Vagina (tissue), 2 donors: ENCODE data around the gene TGFA. TPM values are rescaled to one million over a fixed set of nuclear protein-coding genes. Genes with fewer than 3 reads are reported as not detected.

Experiments used
- DNase-seq, 2 donors: peaks; one replicate each; pipeline ENCODE4 v3.0.0-alpha.2; 2017; ENCODE audit errors: extremely low spot score in 2 of 2
- H3K27ac ChIP-seq: fragments of 200-600 bp; sonication (generic); one replicate; pipeline ENCODE4 v1.5.1; 2019
- H3K27me3 ChIP-seq: fragments of 200-600 bp; sonication (generic); one replicate; pipeline ENCODE4 v1.5.1; 2019
- H3K36me3 ChIP-seq, 2 donors: fragments of 200-600 bp; sonication (generic); one replicate each; pipeline ENCODE4 v1.5.1; 2017 to 2019
- H3K4me1 ChIP-seq: fragments of 200-600 bp; sonication (generic); one replicate; pipeline ENCODE4 v1.5.1; 2019
- H3K4me3 ChIP-seq, 2 donors: fragments of 200-600 bp; sonication (generic); 1 replicate in 1 of 2; 2 replicates in 1 of 2; pipeline ENCODE4 v1.5.1; 2016 to 2019
- H3K9me3 ChIP-seq: fragments of 200-600 bp; sonication (generic); one replicate; pipeline ENCODE4 v1.5.1; 2019
- POLR2A ChIP-seq, 2 donors: fragments of 450-650 bp; IDR thresholded peaks; one replicate each; pipeline ENCODE4 v1.6.1; 2017; ENCODE audit warnings: antibody characterized with exemption in 2 of 2, mild to moderate bottlenecking in 2 of 2, moderate library complexity in 2 of 2
- POLR2AphosphoS5 ChIP-seq, 2 donors: sonication (generic); formaldehyde crosslinking; IDR thresholded peaks; one replicate each; pipeline ENCODE4 v1.9.0; 2017; ENCODE audit warnings: antibody characterized with exemption in 2 of 2, mild to moderate bottlenecking in 2 of 2, low read depth in 1 of 2; ENCODE audit not compliant: insufficient read depth in 1 of 2
- intact Hi-C: fragments of 100-400 bp; cut with DNase I; formaldehyde crosslinking; loops from one replicate; pipeline ENCODE4 v1.15.1; 2023
- total RNA-seq: library from RNA; depleted of rRNA; stranded (reverse); fragments of >200 nt; gene quantifications from one replicate; pipeline ENCODE4 v1.2.3, GENCODE V29; 2016
- TF ChIP-seq, protein P1 (sequence below), 3 experiments: fragments of 450-650 bp in 2 of 3; fragments of 200-600 bp in 1 of 3; sonication (generic) in 1 of 3; IDR thresholded peaks; one replicate each; pipeline ENCODE4 v1.5.1; 2017 to 2019; ENCODE audit warnings: antibody characterized with exemption in 3 of 3, mild to moderate bottlenecking in 2 of 3, moderate library complexity in 2 of 3

Gene TGFA
- total RNA-seq, 1 donor from 2014 or later, result 27.7 TPM

DNA sequence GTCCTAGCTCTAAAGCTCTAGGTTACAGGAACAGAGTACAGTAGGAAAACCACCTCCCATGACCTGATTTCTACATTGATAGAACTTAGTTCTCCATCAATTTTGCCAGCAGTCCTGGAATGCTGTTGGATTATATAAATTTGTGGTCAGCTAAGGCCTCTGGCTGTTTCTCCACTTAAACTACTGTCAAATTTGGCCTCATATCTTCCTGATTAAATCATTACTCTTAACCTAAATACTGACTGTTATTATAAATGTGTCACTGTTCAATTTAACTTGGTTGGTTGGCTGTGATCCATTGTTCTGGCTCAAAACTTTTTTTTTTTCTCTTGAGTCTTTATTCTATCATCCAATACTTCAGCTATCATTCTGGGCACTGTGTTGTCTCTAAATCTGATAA, 71.2 kb downstream of the TGFA start:
- H3K27me3 ChIP-seq, result no peaks in the 10 kb centered on the region
- no peak overlapping the region for H3K4me3 ChIP-seq
- DNase-seq, result no peak
- intact Hi-C loops, result no loop called here
- H3K27ac ChIP-seq, result no peak overlapping the region
- H3K36me3 ChIP-seq, result no peaks in the 10 kb centered on the region
- H3K9me3 ChIP-seq, result no peaks in the 10 kb centered on the region
- no peaks in the 10 kb centered on the region for H3K4me1 ChIP-seq
- no peak for TF ChIP-seq POLR2A (IDR thresholded peaks at IDR 0.05)
- TF ChIP-seq, protein P1, sequence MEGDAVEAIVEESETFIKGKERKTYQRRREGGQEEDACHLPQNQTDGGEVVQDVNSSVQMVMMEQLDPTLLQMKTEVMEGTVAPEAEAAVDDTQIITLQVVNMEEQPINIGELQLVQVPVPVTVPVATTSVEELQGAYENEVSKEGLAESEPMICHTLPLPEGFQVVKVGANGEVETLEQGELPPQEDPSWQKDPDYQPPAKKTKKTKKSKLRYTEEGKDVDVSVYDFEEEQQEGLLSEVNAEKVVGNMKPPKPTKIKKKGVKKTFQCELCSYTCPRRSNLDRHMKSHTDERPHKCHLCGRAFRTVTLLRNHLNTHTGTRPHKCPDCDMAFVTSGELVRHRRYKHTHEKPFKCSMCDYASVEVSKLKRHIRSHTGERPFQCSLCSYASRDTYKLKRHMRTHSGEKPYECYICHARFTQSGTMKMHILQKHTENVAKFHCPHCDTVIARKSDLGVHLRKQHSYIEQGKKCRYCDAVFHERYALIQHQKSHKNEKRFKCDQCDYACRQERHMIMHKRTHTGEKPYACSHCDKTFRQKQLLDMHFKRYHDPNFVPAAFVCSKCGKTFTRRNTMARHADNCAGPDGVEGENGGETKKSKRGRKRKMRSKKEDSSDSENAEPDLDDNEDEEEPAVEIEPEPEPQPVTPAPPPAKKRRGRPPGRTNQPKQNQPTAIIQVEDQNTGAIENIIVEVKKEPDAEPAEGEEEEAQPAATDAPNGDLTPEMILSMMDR (IDR thresholded peaks at IDR 0.05), result no peak
- TF ChIP-seq POLR2AphosphoS5 (IDR thresholded peaks at IDR 0.05; ENCODE audit: insufficient read depth in 1 of 2, low read depth in 1 of 2), result no peak

DNA sequence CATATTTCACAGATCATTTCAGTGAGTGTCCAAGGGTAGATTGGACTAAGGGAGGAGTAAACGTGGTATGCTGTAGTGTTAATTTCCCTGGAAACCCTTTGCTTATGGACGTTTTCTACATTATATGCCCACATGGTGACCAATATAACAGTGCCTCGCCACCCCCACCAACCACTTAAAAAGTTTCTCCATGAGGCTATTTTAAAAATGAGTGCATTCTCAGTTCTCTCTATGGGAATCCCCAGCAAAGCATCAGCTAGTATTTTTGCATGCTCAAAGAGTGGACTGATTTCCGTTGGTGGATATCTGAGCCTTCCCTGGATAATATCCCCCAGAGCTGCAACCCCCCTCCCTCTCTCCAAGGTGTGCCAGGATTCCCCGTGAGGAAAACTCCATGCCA, 73.2 kb downstream of the TGFA start:
- no peaks in the 10 kb centered on the region for H3K36me3 ChIP-seq

DNA sequence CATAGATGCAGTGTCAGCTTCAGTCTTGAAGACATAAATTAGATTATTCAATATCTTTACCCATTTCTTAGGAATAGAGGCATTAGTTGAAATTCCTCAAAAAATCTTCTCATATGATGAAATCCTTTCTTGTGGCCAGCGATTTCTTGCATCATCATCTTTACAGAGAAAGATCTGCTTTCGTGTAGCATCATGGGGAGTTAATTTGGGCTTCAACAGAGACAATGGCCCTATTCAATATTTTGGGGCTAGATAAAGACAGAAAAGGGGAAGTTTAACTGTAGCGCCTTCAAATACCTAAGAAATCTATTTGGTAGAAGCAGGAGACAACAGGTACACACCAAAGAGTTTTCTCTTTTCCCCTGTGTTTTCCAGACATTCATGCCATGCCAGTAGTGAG, 73.8 kb downstream of the TGFA start:
- intact Hi-C loops, result no loop called here
- no peak for DNase-seq

More for the DNA sequence above, 73.2 kb downstream of the TGFA start:
- Histone ChIP-seq H3K27me3 (no peaks in the 10 kb centered on the region), H3K9me3 (no peaks in the 10 kb centered on the region), H3K4me1 (no peaks in the 10 kb centered on the region), H3K4me3 (no peak overlapping the region), H3K27ac (no peak overlapping the region)
- TF ChIP-seq, protein P1 (IDR thresholded peaks at IDR 0.05), result no peak
- no peak for TF ChIP-seq POLR2AphosphoS5 (IDR thresholded peaks at IDR 0.05; ENCODE audit: insufficient read depth in 1 of 2, low read depth in 1 of 2)
- no peak for TF ChIP-seq POLR2A (IDR thresholded peaks at IDR 0.05)
- intact Hi-C loops, result no loop called here
- DNase-seq, result no peak

DNA sequence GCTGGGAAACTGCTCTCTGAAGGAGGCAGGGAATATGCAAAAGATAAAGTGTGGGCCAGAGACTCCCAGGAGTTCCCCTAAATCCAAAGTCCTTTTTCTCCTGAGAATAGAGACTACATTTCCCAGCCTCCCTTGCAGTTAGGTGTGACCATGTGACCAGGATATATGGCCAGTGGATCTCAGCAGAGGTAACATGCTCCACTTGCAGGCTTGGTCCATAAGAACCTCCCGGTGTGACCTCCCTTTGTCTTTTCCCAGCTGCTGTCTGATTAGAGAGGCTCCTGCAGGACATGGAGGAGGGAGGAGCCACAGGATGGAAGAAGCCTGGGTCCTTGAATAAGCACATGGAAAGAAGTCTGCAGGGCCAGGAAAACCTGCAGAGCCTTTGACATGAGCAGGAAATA, 76.2 kb downstream of the TGFA start:
- peak in 1 of 2 donors; percentile 25 for DNase-seq
- H3K27ac ChIP-seq, result no peak overlapping the region
- no peaks in the 10 kb centered on the region for H3K27me3 ChIP-seq
- H3K9me3 ChIP-seq, result no peaks in the 10 kb centered on the region
- no peaks in the 10 kb centered on the region for H3K36me3 ChIP-seq
- no peaks in the 10 kb centered on the region for H3K4me1 ChIP-seq
- intact Hi-C loops, result no loop called here
- TF ChIP-seq POLR2A (IDR thresholded peaks at IDR 0.05), result no peak
- TF ChIP-seq POLR2AphosphoS5 (IDR thresholded peaks at IDR 0.05; ENCODE audit: insufficient read depth in 1 of 2, low read depth in 1 of 2), result no peak
- TF ChIP-seq, protein P1 (IDR thresholded peaks at IDR 0.05), result no peak
- H3K4me3 ChIP-seq, result no peak overlapping the region

More for the DNA sequence above, 73.8 kb downstream of the TGFA start:
- no peaks in the 10 kb centered on the region for H3K9me3 ChIP-seq
- no peaks in the 10 kb centered on the region for H3K36me3 ChIP-seq
- no peaks in the 10 kb centered on the region for H3K4me1 ChIP-seq
- H3K27me3 ChIP-seq, result no peaks in the 10 kb centered on the region
- H3K27ac ChIP-seq, result no peak overlapping the region
- TF ChIP-seq POLR2AphosphoS5 (IDR thresholded peaks at IDR 0.05; ENCODE audit: insufficient read depth in 1 of 2, low read depth in 1 of 2) (no peak), POLR2A (IDR thresholded peaks at IDR 0.05) (no peak)
- TF ChIP-seq, protein P1 (IDR thresholded peaks at IDR 0.05), result no peak
- no peak overlapping the region for H3K4me3 ChIP-seq

DNA sequence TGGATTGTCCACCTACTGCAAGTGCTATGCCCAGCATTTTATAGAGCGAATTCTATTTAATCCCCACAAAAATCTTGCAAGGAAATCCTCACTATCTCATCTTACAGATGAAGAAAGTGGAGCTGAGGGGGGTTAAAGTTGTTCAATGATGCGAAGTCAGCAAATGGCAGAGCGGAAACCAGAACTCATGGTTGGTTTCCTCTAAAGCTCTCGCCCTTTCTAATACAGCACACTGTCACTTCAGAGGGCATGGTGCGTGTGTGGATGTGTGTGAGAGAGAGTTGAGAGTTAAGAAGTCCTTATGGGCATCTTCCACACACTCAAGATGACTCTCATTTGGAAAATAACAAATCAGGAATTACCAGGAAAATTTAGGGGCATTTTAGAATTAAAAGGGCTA, 78.4 kb downstream of the TGFA start:
- Histone ChIP-seq H3K4me1 (no peaks in the 10 kb centered on the region), H3K9me3 (no peaks in the 10 kb centered on the region), H3K4me3 (no peak overlapping the region), H3K36me3 (no peaks in the 10 kb centered on the region), H3K27me3 (no peaks in the 10 kb centered on the region), H3K27ac (no peak overlapping the region)
- intact Hi-C loops, result no loop called here
- TF ChIP-seq POLR2AphosphoS5 (IDR thresholded peaks at IDR 0.05; ENCODE audit: insufficient read depth in 1 of 2, low read depth in 1 of 2) (no peak), POLR2A (IDR thresholded peaks at IDR 0.05) (no peak)
- TF ChIP-seq, protein P1 (IDR thresholded peaks at IDR 0.05), result no peak
- DNase-seq, result peak in 1 of 2 donors; percentile 47
